ENCODE data around the gene GOPC.

DNA sequence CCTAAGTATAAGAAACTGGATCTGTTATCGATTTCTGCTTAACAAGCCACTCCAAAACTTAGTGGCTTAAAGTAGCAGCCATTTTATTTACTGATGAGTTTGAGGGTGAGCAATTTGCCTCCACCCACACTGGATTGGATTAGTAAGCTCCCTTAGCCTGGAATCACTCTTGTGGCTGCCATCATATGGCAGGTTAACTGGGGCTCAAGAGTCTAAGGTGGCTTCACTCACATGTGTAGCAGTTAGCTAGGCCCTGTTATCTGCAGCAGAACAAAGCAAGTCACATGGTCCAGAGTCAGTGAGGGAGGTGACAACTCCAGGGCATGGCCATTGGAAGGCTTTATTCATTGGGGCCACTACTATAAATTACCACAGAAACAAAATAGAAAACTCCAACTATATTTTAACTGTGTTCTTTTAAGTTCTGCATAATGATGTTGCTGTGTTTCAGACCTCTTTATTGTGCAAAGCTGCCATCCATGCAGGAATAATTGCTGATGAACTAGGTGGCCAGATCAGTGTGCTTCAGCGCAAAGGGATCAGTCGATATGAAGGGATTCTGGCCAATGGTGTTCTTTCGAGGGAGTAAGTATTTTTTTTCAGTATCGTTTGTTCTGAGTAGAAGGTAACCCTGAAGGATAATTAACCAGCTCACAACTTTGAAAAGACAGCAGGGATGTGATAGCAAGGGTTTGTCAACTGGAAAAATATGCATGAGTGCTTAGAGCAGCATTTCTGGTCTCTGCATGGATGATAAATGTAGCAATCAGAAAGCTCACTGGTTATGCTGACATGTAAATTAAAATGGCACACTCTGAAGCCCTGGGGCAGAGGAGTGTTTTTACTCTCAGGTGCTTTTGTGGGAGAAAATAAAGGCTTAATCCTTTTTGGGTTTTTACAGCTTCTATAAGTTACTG is 70.2 kb downstream of the GOPC start:
- TF ChIP-seq, protein P1, sequence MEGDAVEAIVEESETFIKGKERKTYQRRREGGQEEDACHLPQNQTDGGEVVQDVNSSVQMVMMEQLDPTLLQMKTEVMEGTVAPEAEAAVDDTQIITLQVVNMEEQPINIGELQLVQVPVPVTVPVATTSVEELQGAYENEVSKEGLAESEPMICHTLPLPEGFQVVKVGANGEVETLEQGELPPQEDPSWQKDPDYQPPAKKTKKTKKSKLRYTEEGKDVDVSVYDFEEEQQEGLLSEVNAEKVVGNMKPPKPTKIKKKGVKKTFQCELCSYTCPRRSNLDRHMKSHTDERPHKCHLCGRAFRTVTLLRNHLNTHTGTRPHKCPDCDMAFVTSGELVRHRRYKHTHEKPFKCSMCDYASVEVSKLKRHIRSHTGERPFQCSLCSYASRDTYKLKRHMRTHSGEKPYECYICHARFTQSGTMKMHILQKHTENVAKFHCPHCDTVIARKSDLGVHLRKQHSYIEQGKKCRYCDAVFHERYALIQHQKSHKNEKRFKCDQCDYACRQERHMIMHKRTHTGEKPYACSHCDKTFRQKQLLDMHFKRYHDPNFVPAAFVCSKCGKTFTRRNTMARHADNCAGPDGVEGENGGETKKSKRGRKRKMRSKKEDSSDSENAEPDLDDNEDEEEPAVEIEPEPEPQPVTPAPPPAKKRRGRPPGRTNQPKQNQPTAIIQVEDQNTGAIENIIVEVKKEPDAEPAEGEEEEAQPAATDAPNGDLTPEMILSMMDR (conservative IDR thresholded peaks at IDR 0.05) = no peak
- no peak for TF ChIP-seq ZFX (IDR thresholded peaks at IDR 0.05)

Measured in C4-2B (cell line).